A673 (cell line): Measurements from ENCODE around the gene GABRR2. TPM values are rescaled to one million over a fixed set of nuclear protein-coding genes. Genes with fewer than 3 reads are reported as not detected.

Experiments
- BruUV-seq: library from RNA; stranded (reverse); fragments of 400-500 nt; replicated peaks from 2 replicates; lab custom pipeline; 2021; lab: Mats Ljungman, UMichigan
- CTCF ChIA-PET: fragments of 300-600 bp; sonication (Branson Sonifier 250); formaldehyde crosslinking; loops from one replicate; lab custom pipeline; 2022; ENCODE audit warnings: antibody characterized with exemption; lab: Charles Lee
- POLR2A ChIA-PET: fragments of 300-600 bp; sonication (Branson Sonifier 250); formaldehyde crosslinking; loops from one replicate; lab custom pipeline; 2022; ENCODE audit warnings: antibody characterized with exemption; ENCODE audit not compliant: low non-redundant PET; lab: Charles Lee
- DNase-seq: peaks from one replicate; pipeline ENCODE4 v3.0.0-alpha.2; 2015; ENCODE audit warnings: low spot score
- H3K27ac ChIP-seq: fragments of 200-600 bp; sonication (generic); 2 replicates; pipeline ENCODE4 v1.5.1; 2016; ENCODE audit warnings: mixed run types, low read depth, mild to moderate bottlenecking, mixed read lengths, antibody characterized with exemption, low read length; ENCODE audit not compliant: poor library complexity, severe bottlenecking
- H3K27me3 ChIP-seq: fragments of 200-600 bp; sonication (generic); replicated peaks from 2 replicates; pipeline ENCODE4 v1.6.1; 2017; ENCODE audit warnings: mixed run types, low read depth, mild to moderate bottlenecking, mixed read lengths, antibody characterized with exemption, low read length; ENCODE audit not compliant: insufficient read depth, poor library complexity
- H3K36me3 ChIP-seq: fragments of 200-600 bp; sonication (generic); 2 replicates; pipeline ENCODE4 v1.6.1; 2016; ENCODE audit warnings: mixed run types, mild to moderate bottlenecking, mixed read lengths, antibody characterized with exemption, low read length; ENCODE audit not compliant: insufficient read depth, poor library complexity, severe bottlenecking
- H3K4me1 ChIP-seq: fragments of 200-600 bp; sonication (generic); 2 replicates; pipeline ENCODE4 v1.6.1; 2017; ENCODE audit warnings: mixed run types, mild to moderate bottlenecking, mixed read lengths, antibody characterized with exemption, low read length; ENCODE audit not compliant: insufficient read depth, poor library complexity, severe bottlenecking
- H3K4me3 ChIP-seq: fragments of 200-600 bp; sonication (generic); 2 replicates; pipeline ENCODE4 v1.5.1; 2016; ENCODE audit warnings: low read depth, mixed run types, mild to moderate bottlenecking, mixed read lengths, low read length; ENCODE audit not compliant: poor library complexity, severe bottlenecking
- H3K9me3 ChIP-seq: fragments of 200-600 bp; sonication (generic); 2 replicates; pipeline ENCODE4 v1.6.1; 2016; ENCODE audit warnings: mixed run types, low read depth, mild to moderate bottlenecking, mixed read lengths, antibody characterized with exemption, low read length; ENCODE audit not compliant: poor library complexity, severe bottlenecking
- EZH2 ChIP-seq: fragments of 200-600 bp; sonication (generic); IDR thresholded peaks from 2 replicates; pipeline ENCODE4 v1.6.1; 2017; ENCODE audit warnings: borderline replicate concordance, low read depth, mild to moderate bottlenecking, mixed read lengths, antibody characterized with exemption, low read length; ENCODE audit not compliant: poor library complexity, severe bottlenecking
- intact Hi-C: fragments of 100-400 bp; cut with micrococcal nuclease; formaldehyde crosslinking; loops from one replicate; pipeline ENCODE4 v1.10.0; 2022; ENCODE audit not compliant: unreplicated experiment
- total RNA-seq: library from RNA; stranded (reverse); gene quantifications from 2 replicates; pipeline ENCODE4 v1.2.3, GENCODE V29; 2021
- TF ChIP-seq, protein P1 (sequence below): fragments of 300-800, 200-600 bp; sonication (generic); conservative IDR thresholded peaks from 2 replicates; pipeline ENCODE4 v1.5.1; 2017; ENCODE audit warnings: low read depth, mild to moderate bottlenecking, antibody characterized with exemption, low read length, moderate library complexity, mixed read lengths

Gene GABRR2
- total RNA-seq, 1 experiment from 2014 or later = 0.67 TPM

GRCh38 chr6:89323511-89323971 lies 8.4 kb upstream of the GABRR2 start:
- Histone ChIP-seq H3K4me1 (no peaks in the 10 kb centered on the region), H3K27ac (no peak overlapping the region), H3K36me3 (no peaks in the 10 kb centered on the region), H3K27me3 (no peaks in the 10 kb centered on the region), H3K4me3 (no peak overlapping the region), H3K9me3 (peaks cover 5% of the 10 kb centered on the region)
- no TSS peak for BruUV-seq
- ChIA-PET CTCF (no interaction called here), POLR2A (no interaction called here)
- intact Hi-C loops = no loop called here
- DNase-seq = no peak
- no peak for TF ChIP-seq EZH2
- TF ChIP-seq, protein P1, sequence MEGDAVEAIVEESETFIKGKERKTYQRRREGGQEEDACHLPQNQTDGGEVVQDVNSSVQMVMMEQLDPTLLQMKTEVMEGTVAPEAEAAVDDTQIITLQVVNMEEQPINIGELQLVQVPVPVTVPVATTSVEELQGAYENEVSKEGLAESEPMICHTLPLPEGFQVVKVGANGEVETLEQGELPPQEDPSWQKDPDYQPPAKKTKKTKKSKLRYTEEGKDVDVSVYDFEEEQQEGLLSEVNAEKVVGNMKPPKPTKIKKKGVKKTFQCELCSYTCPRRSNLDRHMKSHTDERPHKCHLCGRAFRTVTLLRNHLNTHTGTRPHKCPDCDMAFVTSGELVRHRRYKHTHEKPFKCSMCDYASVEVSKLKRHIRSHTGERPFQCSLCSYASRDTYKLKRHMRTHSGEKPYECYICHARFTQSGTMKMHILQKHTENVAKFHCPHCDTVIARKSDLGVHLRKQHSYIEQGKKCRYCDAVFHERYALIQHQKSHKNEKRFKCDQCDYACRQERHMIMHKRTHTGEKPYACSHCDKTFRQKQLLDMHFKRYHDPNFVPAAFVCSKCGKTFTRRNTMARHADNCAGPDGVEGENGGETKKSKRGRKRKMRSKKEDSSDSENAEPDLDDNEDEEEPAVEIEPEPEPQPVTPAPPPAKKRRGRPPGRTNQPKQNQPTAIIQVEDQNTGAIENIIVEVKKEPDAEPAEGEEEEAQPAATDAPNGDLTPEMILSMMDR = no peak

DNA sequence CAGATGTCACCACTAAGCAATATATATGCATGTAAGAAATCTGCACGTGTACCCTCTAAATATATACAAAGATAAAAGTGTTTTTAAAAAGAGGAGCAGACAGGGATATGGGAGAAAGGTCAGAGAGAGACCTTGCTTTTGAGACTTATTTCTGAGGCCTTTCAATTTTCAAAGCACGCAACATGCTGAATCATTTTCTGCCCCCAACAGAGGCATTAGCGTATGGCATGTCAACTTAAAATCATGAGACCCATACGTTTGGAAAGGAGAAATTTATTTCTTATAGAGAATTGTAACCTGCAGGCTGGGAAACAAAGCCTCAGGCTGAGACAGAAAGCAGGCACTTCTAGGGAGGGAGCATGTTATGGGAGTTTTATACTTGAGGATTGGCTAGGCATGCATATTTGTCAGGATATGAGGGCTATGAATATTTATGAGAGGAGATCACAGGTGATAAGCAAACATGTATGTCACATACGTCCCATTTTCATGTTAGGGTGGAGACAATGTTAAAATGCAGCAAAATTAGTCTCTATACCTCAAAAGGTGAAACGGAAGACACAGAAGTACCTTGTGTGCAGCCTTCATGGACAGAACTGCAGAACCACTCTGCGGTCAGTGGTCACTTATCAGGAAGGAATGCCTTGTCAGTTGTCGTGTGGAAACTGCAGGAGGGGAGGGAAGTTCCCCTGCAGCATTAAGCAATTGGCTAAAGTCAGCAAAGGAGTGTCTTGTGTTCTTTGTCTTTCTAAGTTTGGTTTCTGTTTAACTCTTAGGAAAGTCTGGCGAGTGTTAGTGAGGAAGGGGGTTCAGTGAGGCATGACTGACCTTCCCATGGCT lies 6.3 kb upstream of the GABRR2 start:
- no TSS peak for BruUV-seq
- Histone ChIP-seq H3K4me1 (peaks cover 5% of the 10 kb centered on the region), H3K27me3 (no peaks in the 10 kb centered on the region), H3K9me3 (peaks cover 5% of the 10 kb centered on the region), H3K36me3 (no peaks in the 10 kb centered on the region), H3K27ac (no peak overlapping the region), H3K4me3 (no peak overlapping the region)
- intact Hi-C loops = no loop called here
- POLR2A ChIA-PET = no interaction called here
- TF ChIP-seq, protein P1 = no peak
- no peak for TF ChIP-seq EZH2
- CTCF ChIA-PET = no interaction called here
- no peak for DNase-seq

GRCh38 chr6:89320012-89320559 lies 5.0 kb upstream of the GABRR2 start:
- TF ChIP-seq EZH2 = no peak
- TF ChIP-seq, protein P1 = no peak
- no peak for DNase-seq
- Histone ChIP-seq H3K36me3 (no peaks in the 10 kb centered on the region), H3K4me1 (peaks cover 8% of the 10 kb centered on the region), H3K4me3 (no peak overlapping the region), H3K27me3 (no peaks in the 10 kb centered on the region), H3K27ac (no peak overlapping the region), H3K9me3 (peaks cover 5% of the 10 kb centered on the region)
- intact Hi-C loops = no loop called here
- no TSS peak for BruUV-seq
- ChIA-PET CTCF (no interaction called here), POLR2A (no interaction called here)
